CD14-positive monocyte (primary cell): Measurements from ENCODE around the gene PITPNC1. TPM values are rescaled to one million over a fixed set of nuclear protein-coding genes. Genes with fewer than 3 reads are reported as not detected.
A peak's percentile ranks its signal among the peaks of the same experiment; 100 is the strongest.

ENCODE experiments used
- DNase-seq, 3 donors: peaks; one replicate each; pipeline ENCODE4 v3.0.0-alpha.2; 2011 to 2022
- H2AFZ ChIP-seq: 2 replicates; pipeline ENCODE4 v1.6.0; 2012; ENCODE audit warnings: mild to moderate bottlenecking, low read depth, low read length, inconsistent platforms; ENCODE audit not compliant: insufficient read depth, poor library complexity, severe bottlenecking
- H3K27ac ChIP-seq, 2 donors: 1 replicate in 1 of 2; 2 replicates in 1 of 2; pipeline ENCODE4 v1.5.1; 2012 to 2013; ENCODE audit warnings: low read length in 2 of 2, control low read depth in 1 of 2, inconsistent platforms in 1 of 2, low read depth in 1 of 2, mild to moderate bottlenecking in 1 of 2
- H3K27me3 ChIP-seq, 2 donors: one replicate each; pipeline versions ENCODE4 v1.6.0 to v1.6.1; 2011 to 2013; ENCODE audit warnings: low read length in 2 of 2; ENCODE audit not compliant: control insufficient read depth in 2 of 2, insufficient read depth in 2 of 2
- H3K36me3 ChIP-seq, 2 donors: replicated peaks in 1 of 2; 1 replicate in 1 of 2; 2 replicates in 1 of 2; pipeline versions ENCODE4 v1.5.1 to v1.6.1; 2012 to 2013; ENCODE audit warnings: low read length in 2 of 2, control low read depth in 1 of 2, inconsistent platforms in 1 of 2, mild to moderate bottlenecking in 1 of 2; ENCODE audit not compliant: insufficient read depth in 2 of 2, control insufficient read depth in 1 of 2
- H3K4me1 ChIP-seq, 2 donors: 1 replicate in 1 of 2; 2 replicates in 1 of 2; pipeline versions ENCODE4 v1.5.1 to v1.6.1; 2012 to 2013; ENCODE audit warnings: low read length in 2 of 2, control low read depth in 1 of 2, inconsistent platforms in 1 of 2, mild to moderate bottlenecking in 1 of 2, moderate library complexity in 1 of 2; ENCODE audit not compliant: insufficient read depth in 2 of 2, control insufficient read depth in 1 of 2
- H3K4me2 ChIP-seq: replicated peaks from 2 replicates; pipeline ENCODE3; 2012; ENCODE audit warnings: low read length, moderate library complexity, mild to moderate bottlenecking; ENCODE audit not compliant: poor library complexity, severe bottlenecking; ENCODE audit errors: extremely low read depth
- H3K4me3 ChIP-seq, 3 experiments: fragments of 200-600 bp in 1 of 3; sonication (generic) in 1 of 3; replicated peaks in 1 of 3; 1 replicate in 2 of 3; 2 replicates in 1 of 3; pipeline ENCODE4 v1.5.1; 2011 to 2013; ENCODE audit warnings: low read length in 3 of 3, mild to moderate bottlenecking in 3 of 3, control low read depth in 2 of 3, low read depth in 2 of 3, inconsistent platforms in 1 of 3, moderate library complexity in 1 of 3
- H3K79me2 ChIP-seq: 2 replicates; pipeline ENCODE4 v1.6.0; 2012; ENCODE audit warnings: mild to moderate bottlenecking, control low read depth, inconsistent platforms, low read length, moderate library complexity; ENCODE audit not compliant: insufficient read depth
- H3K9ac ChIP-seq: 2 replicates; pipeline ENCODE4 v1.6.0; 2017; ENCODE audit warnings: low read length, mild to moderate bottlenecking; ENCODE audit not compliant: insufficient read depth, poor library complexity, severe bottlenecking
- H3K9me3 ChIP-seq, 2 donors: replicated peaks in 1 of 2; 1 replicate in 1 of 2; 2 replicates in 1 of 2; pipeline versions ENCODE4 v1.5.1 to v1.6.1; 2012 to 2013; ENCODE audit warnings: low read length in 2 of 2, control low read depth in 1 of 2; ENCODE audit not compliant: control insufficient read depth in 1 of 2, insufficient read depth in 1 of 2
- H4K20me1 ChIP-seq: 2 replicates; pipeline ENCODE4 v1.6.0; 2012; ENCODE audit warnings: mild to moderate bottlenecking, low read length, control low read depth, moderate library complexity; ENCODE audit not compliant: insufficient read depth
- H3K27ac Mint-ChIP-seq, 7 donors: one replicate each; pipeline ENCODE4 v1.8.0; 2020; ENCODE audit warnings: mild to moderate bottlenecking in 7 of 7, mixed read lengths in 7 of 7, moderate library complexity in 6 of 7, inconsistent platforms in 2 of 7
- H3K27me3 Mint-ChIP-seq, 3 donors: one replicate each; pipeline ENCODE4 v1.8.0; 2021 to 2022; ENCODE audit warnings: low read depth in 3 of 3, mild to moderate bottlenecking in 3 of 3, mixed read lengths in 3 of 3, moderate library complexity in 3 of 3, inconsistent platforms in 1 of 3
- H3K36me3 Mint-ChIP-seq, 2 donors: one replicate each; pipeline ENCODE4 v1.8.0; 2020; ENCODE audit warnings: mixed read lengths in 2 of 2, inconsistent platforms in 1 of 2, mild to moderate bottlenecking in 1 of 2
- H3K4me1 Mint-ChIP-seq: one replicate; pipeline ENCODE4 v1.8.0; 2020; ENCODE audit warnings: mild to moderate bottlenecking, mixed read lengths
- H3K4me3 Mint-ChIP-seq, 2 donors: one replicate each; pipeline ENCODE4 v1.8.0; 2020; ENCODE audit warnings: mild to moderate bottlenecking in 2 of 2, mixed read lengths in 2 of 2, moderate library complexity in 1 of 2
- H3K9me3 Mint-ChIP-seq, 7 donors: one replicate each; pipeline ENCODE4 v1.8.0; 2020 to 2022; ENCODE audit warnings: mixed read lengths in 7 of 7, mild to moderate bottlenecking in 6 of 7, moderate library complexity in 6 of 7, inconsistent platforms in 2 of 7
- WGBS: methylation state at CpG from one replicate; pipeline ENCODE4 v1.1.5; 2013; ENCODE audit warnings: missing lambda C conversion rate; ENCODE audit not compliant: insufficient coverage; 5-methylcytosine and 5-hydroxymethylcytosine counted together
- intact Hi-C, 2 donors: fragments of 100-400 bp; cut with micrococcal nuclease; formaldehyde crosslinking; loops; one replicate each; pipeline versions ENCODE4 v1.15.0 to v1.15.1; 2023
- polyA plus RNA-seq, 3 donors: library from polyadenylated mRNA; depleted of rRNA in 1 of 3; unstranded in 2 of 3; stranded (reverse) in 1 of 3; fragments of 300-500 nt in 2 of 3; fragments of >200 nt in 1 of 3; fragmentation: Illumina TruSeq in 2 of 3; gene quantifications; 1 replicate in 2 of 3; 2 replicates in 1 of 3; pipeline ENCODE4 v1.2.3, GENCODE V29; 2012 to 2021
- TF ChIP-seq, protein P1 (sequence below): fragments of 200-600 bp; IDR thresholded peaks from one replicate; pipeline ENCODE4 v1.8.0; 2022; ENCODE audit warnings: antibody characterized with exemption, mild to moderate bottlenecking

Gene PITPNC1
- polyA plus RNA-seq, 3 donors: 18.5 to 31.0 (median 21.7) TPM

DNA sequence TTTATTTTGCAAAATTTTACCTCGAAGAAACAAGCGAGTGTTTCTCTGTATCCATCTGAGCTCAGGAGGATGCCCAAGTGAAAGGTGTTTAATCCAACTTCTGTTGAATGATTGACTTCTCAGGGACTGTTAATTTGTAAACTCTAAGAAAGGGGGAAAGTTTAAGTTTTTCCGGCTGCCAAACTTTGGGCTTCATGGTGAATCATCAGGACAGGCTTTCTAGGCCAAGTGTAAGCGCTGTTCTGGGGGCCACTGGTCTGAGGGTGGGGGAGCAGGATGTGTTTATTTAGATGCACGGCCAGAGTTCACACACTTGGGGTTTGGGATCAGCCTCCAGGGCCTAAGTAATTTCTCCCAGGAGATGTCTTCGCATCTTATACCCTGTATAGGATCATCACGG is 110.4 kb downstream of the PITPNC1 start:
- intact Hi-C loops: no loop called here
- Mint-ChIP-seq H3K36me3 (peaks cover 2 to 7% of the 10 kb centered on the region in 2 donors), H3K4me1 (peaks cover 44% of the 10 kb centered on the region), H3K27me3 (no peaks in the 10 kb centered on the region), H3K9me3 (peaks cover 0 to 2% (median 0%) of the 10 kb centered on the region in 7 donors), H3K4me3 (no peak overlapping the region), H3K27ac (peak overlapping the region in 3 of 7 donors; percentile 68 to 87 (median 71))
- H3K36me3 ChIP-seq: no peaks in the 10 kb centered on the region
- H3K4me1 ChIP-seq: peaks cover 21 to 33% of the 10 kb centered on the region in 2 donors
- WGBS: 98% methylated on average over 5 of the region's 7 CpGs
- no peak overlapping the region for H3K4me3 ChIP-seq
- peaks cover 26% of the 10 kb centered on the region for H4K20me1 ChIP-seq
- no peak overlapping the region for H3K27ac ChIP-seq
- H3K27me3 ChIP-seq: no peaks in the 10 kb centered on the region
- no peak overlapping the region for H2AFZ ChIP-seq
- H3K9me3 ChIP-seq: no peaks in the 10 kb centered on the region
- no peak overlapping the region for H3K9ac ChIP-seq
- H3K79me2 ChIP-seq: peaks cover 15% of the 10 kb centered on the region
- H3K4me2 ChIP-seq: no peak overlapping the region
- DNase-seq: no peak
- TF ChIP-seq, protein P1, sequence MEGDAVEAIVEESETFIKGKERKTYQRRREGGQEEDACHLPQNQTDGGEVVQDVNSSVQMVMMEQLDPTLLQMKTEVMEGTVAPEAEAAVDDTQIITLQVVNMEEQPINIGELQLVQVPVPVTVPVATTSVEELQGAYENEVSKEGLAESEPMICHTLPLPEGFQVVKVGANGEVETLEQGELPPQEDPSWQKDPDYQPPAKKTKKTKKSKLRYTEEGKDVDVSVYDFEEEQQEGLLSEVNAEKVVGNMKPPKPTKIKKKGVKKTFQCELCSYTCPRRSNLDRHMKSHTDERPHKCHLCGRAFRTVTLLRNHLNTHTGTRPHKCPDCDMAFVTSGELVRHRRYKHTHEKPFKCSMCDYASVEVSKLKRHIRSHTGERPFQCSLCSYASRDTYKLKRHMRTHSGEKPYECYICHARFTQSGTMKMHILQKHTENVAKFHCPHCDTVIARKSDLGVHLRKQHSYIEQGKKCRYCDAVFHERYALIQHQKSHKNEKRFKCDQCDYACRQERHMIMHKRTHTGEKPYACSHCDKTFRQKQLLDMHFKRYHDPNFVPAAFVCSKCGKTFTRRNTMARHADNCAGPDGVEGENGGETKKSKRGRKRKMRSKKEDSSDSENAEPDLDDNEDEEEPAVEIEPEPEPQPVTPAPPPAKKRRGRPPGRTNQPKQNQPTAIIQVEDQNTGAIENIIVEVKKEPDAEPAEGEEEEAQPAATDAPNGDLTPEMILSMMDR: no peak

DNA sequence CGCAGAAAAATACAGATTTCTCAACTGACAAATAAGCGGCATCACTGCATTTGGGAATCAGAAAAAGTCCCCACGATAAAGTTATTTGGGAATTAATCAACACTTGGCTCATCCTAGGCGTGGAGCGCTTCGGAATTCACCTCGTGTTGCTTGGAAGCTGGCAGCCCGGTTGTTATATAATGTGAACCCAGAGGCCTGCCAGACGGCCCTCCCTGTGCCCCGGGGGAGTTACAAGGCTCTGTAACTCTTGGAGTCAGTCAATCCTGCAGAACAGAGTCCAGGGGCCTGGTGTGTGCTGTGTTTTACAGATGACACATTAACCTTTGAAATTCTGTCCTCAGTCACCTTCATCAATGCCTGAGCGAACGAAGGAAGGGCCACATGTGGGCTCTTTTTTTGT is 111.1 kb downstream of the PITPNC1 start:
- no peak overlapping the region for H3K4me3 ChIP-seq
- H3K9me3 ChIP-seq: no peaks in the 10 kb centered on the region
- H3K27me3 ChIP-seq: no peaks in the 10 kb centered on the region
- peaks cover 0 to 2% (median 0%) of the 10 kb centered on the region in 7 donors for H3K9me3 Mint-ChIP-seq
- H2AFZ ChIP-seq: no peak overlapping the region
- DNase-seq: no peak
- peaks cover 39% of the 10 kb centered on the region for H3K4me1 Mint-ChIP-seq
- no peak overlapping the region for H3K9ac ChIP-seq
- no peak overlapping the region for H3K4me3 Mint-ChIP-seq
- H3K79me2 ChIP-seq: peaks cover 12% of the 10 kb centered on the region
- WGBS: 100% methylated on average over 3 of the region's 12 CpGs
- intact Hi-C loops: no loop called here
- no peak overlapping the region for H3K4me2 ChIP-seq
- peaks cover 17 to 27% of the 10 kb centered on the region in 2 donors for H3K4me1 ChIP-seq
- H3K36me3 ChIP-seq: no peaks in the 10 kb centered on the region
- peaks cover 2 to 5% of the 10 kb centered on the region in 2 donors for H3K36me3 Mint-ChIP-seq
- H3K27ac Mint-ChIP-seq: peak overlapping the region in 2 of 7 donors; percentile 13 to 35
- H4K20me1 ChIP-seq: peaks cover 31% of the 10 kb centered on the region
- H3K27me3 Mint-ChIP-seq: no peaks in the 10 kb centered on the region
- no peak overlapping the region for H3K27ac ChIP-seq
- TF ChIP-seq, protein P1: no peak
